Neural crest cell (in vitro differentiated cells): ENCODE measurements around the gene GINS2. TPM values are rescaled to one million over a fixed set of nuclear protein-coding genes. Genes with fewer than 3 reads are reported as not detected.

Experiments
- DNase-seq: peaks from one replicate; pipeline ENCODE4 v3.0.0; 2021; ENCODE audit warnings: low read depth, mixed read lengths, low spot score
- H3K27ac Mint-ChIP-seq: one replicate; pipeline ENCODE4 v1.8.0; 2021; ENCODE audit warnings: mild to moderate bottlenecking, mixed read lengths; ENCODE audit not compliant: unreplicated experiment
- H3K27me3 Mint-ChIP-seq: 2 replicates; pipeline ENCODE4 v1.8.0; 2021; ENCODE audit warnings: low read depth, mild to moderate bottlenecking, mixed read lengths
- H3K36me3 Mint-ChIP-seq: 2 replicates; pipeline ENCODE4 v1.8.0; 2021; ENCODE audit warnings: low read depth, mild to moderate bottlenecking, mixed read lengths
- H3K4me1 Mint-ChIP-seq: 2 replicates; pipeline ENCODE4 v1.8.0; 2021; ENCODE audit warnings: mixed read lengths
- H3K4me3 Mint-ChIP-seq: one replicate; pipeline ENCODE4 v1.8.0; 2021; ENCODE audit warnings: mild to moderate bottlenecking, mixed read lengths
- H3K9me3 Mint-ChIP-seq: 2 replicates; pipeline ENCODE4 v1.8.0; 2021; ENCODE audit warnings: mixed read lengths
- CTCF ChIP-seq: fragments of 200-600 bp; sonication (generic); conservative IDR thresholded peaks from 2 replicates; pipeline ENCODE4 v1.5.0; 2021; ENCODE audit warnings: antibody characterized with exemption, mild to moderate bottlenecking
- total RNA-seq: library from RNA; stranded (reverse); gene quantifications from 2 replicates; pipeline ENCODE4 v1.2.1, GENCODE V29; 2021

The GINS2 gene
- total RNA-seq, 1 donor from 2014 or later: 82.2 TPM

- peaks cover 3% of the 10 kb centered on the region for H3K36me3 Mint-ChIP-seq
- H3K27ac Mint-ChIP-seq: peak overlapping the region; percentile 43
- peaks cover 13% of the 10 kb centered on the region for H3K27me3 Mint-ChIP-seq
- no peaks in the 10 kb centered on the region for H3K9me3 Mint-ChIP-seq
- TF ChIP-seq CTCF: no peak
- peaks cover 34% of the 10 kb centered on the region for H3K4me1 Mint-ChIP-seq
- no peak overlapping the region for H3K4me3 Mint-ChIP-seq
- DNase-seq: no peak
Measured at GRCh38 chr16:85719605-85720301, 31.0 kb upstream of the GINS2 start.

- no peak overlapping the region for H3K27ac Mint-ChIP-seq
- peak; percentile 63 for TF ChIP-seq CTCF
- peaks cover 35% of the 10 kb centered on the region for H3K4me1 Mint-ChIP-seq
- peaks cover 3% of the 10 kb centered on the region for H3K36me3 Mint-ChIP-seq
- H3K27me3 Mint-ChIP-seq: peaks cover 13% of the 10 kb centered on the region
- H3K9me3 Mint-ChIP-seq: no peaks in the 10 kb centered on the region
- peak; percentile 23 for DNase-seq
- H3K4me3 Mint-ChIP-seq: no peak overlapping the region
Measured at GRCh38 chr16:85718682-85719081, 29.9 kb upstream of the GINS2 start.

- H3K27me3 Mint-ChIP-seq: peaks cover 13% of the 10 kb centered on the region
- no peak overlapping the region for H3K27ac Mint-ChIP-seq
- no peak for DNase-seq
- H3K36me3 Mint-ChIP-seq: peaks cover 3% of the 10 kb centered on the region
- H3K4me1 Mint-ChIP-seq: peaks cover 41% of the 10 kb centered on the region
- no peak for TF ChIP-seq CTCF
- H3K9me3 Mint-ChIP-seq: no peaks in the 10 kb centered on the region
- H3K4me3 Mint-ChIP-seq: peak overlapping the region; percentile 41
Measured at GRCh38 chr16:85718153-85718477, 29.4 kb upstream of the GINS2 start.

GRCh38 chr16:85717393-85718152 is 28.8 kb upstream of the GINS2 start:
- peaks cover 13% of the 10 kb centered on the region for H3K27me3 Mint-ChIP-seq
- H3K9me3 Mint-ChIP-seq: peaks cover 2% of the 10 kb centered on the region
- peak; percentile 86 for TF ChIP-seq CTCF
- peak overlapping the region; percentile 41 for H3K4me3 Mint-ChIP-seq
- DNase-seq: peak; percentile 87
- peaks cover 43% of the 10 kb centered on the region for H3K4me1 Mint-ChIP-seq
- peaks cover 3% of the 10 kb centered on the region for H3K36me3 Mint-ChIP-seq
- H3K27ac Mint-ChIP-seq: no peak overlapping the region

- Mint-ChIP-seq H3K27ac (no peak overlapping the region), H3K36me3 (peaks cover 3% of the 10 kb centered on the region), H3K4me3 (no peak overlapping the region), H3K27me3 (peaks cover 13% of the 10 kb centered on the region), H3K9me3 (peaks cover 3% of the 10 kb centered on the region), H3K4me1 (peaks cover 39% of the 10 kb centered on the region)
- no peak for TF ChIP-seq CTCF
- DNase-seq: no peak
Measured at GRCh38 chr16:85716680-85717038, 27.9 kb upstream of the GINS2 start.
